SKM-1 (cell line): Measurements from ENCODE around the gene PHACTR1.

Source experiments
- DNase-seq: peaks from one replicate; lab custom pipeline; 2025; ENCODE audit not compliant: unreplicated experiment; lab: John Stamatoyannopoulos, UW

The PHACTR1 gene

GRCh38 chr6:13059026-13059425 is 342.5 kb downstream of the PHACTR1 start:
- DNase-seq = no peak

- DNase-seq = no peak
These were observed 346.8 kb downstream of the PHACTR1 start for GRCh38 chr6:13063300-13063918.

- DNase-seq = no peak
These were observed 349.0 kb downstream of the PHACTR1 start for GRCh38 chr6:13065581-13065980.

- DNase-seq = no peak
These were observed 349.5 kb downstream of the PHACTR1 start for GRCh38 chr6:13066050-13066449.

DNA sequence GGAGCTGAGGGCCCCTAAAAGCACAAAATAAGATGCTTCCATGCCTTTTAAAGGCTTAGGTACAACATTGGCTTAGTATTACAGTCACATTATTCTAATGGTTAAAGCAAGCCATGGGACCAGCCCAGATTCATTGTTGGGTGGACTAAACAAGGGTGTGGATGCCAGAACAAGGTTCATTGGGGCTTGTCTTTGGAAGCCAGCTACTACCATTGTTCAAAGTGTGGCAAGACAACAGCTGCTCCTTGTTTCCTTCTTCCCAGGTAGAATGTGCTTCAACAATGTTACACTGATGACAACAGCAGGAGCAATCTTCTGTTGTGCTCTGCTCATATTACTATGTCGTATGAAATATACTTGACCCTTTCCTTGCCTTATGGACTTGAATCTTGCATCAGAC is 350.3 kb downstream of the PHACTR1 start:
- DNase-seq = no peak

DNA sequence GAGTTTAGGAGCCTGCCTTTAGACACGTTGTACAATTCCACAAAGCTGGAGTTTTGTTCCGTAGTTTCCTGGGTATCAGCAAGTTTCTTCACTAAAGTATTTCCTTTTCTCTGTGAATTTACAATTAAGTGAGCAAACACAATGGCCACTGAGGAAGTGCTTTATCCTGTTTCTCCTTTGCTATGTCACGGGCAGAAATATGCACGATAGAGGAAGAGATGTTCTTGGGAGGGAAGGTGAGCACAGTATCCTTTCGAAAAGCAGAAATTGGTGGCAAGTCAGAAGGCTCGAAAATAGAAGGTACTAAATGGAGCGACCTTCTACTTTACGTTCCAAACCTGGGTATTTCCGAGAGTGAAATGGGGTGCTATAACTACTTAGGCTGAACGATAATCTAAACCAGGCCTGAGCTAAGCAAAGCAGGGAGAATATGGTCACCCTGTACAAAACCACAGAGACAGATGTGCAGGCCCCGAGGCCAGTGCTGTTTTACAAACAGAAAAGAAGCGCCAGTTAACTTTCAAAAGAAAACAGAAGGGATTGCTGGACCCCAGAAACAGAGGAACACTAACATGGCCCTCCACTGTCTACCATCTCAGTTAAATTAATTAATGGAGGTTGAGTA is 352.1 kb downstream of the PHACTR1 start:
- no peak for DNase-seq

DNA sequence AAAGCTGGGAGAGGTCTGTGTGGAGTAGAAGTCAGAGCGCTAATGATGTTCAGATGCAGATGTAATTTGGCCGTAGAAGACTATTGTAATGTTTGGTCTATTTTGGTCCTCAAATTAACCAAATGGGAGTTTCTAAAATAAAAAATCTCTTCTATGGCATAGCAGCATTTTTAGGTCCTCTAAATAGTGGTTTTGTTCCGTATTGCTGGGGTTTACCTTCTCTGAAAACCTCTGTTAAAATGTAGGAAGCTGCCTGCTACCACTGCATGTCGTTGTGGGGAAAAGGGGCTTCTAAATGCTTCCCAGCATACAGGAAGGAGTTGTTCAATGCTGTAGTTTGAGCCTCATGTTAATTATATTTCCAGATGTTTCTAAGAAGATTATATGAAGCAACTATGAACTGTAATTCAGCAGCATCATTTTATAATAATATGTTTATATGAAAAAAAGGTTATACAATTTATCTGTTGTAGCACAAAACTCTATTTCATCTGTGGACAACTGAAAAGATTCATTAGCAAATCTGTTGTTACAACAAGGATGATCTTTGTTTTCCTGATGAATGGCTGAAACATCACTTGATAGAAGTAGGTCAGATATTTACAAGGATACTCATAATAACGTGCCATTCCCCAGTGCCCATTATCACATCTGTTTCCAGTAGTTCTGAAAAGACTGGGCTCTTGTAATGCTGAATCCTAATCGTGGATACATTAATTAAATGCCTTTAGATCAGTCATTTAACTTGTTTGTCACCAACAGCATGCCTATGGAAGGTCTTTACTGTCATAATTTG is 355.2 kb downstream of the PHACTR1 start:
- DNase-seq = no peak

GRCh38 chr6:13072686-13073347 is 356.2 kb downstream of the PHACTR1 start:
- no peak for DNase-seq

- no peak for DNase-seq
These were observed 358.0 kb downstream of the PHACTR1 start for GRCh38 chr6:13074415-13075140.

- no peak for DNase-seq
These were observed 358.7 kb downstream of the PHACTR1 start for GRCh38 chr6:13075141-13075845.

DNA sequence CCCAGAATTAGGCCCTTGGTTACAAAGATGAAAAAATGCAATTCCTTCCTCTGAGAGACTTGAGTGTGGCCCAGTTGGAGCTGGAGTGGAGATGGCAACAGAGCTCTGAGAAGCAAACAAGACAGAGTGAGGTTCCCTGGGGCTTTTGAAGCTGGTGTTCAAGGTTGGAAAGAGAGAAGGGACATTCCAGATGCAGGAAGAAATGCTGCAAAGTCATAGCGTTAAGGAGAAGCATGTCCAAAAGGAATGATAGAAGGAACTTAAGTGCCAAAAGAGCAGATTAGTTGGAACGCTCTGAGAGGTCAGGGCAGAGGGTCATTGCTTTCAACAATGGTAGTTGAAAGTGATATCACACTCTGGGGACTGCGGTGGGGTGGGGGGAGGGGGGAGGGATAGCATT is 360.0 kb downstream of the PHACTR1 start:
- no peak for DNase-seq

GRCh38 chr6:13077117-13077516 is 360.6 kb downstream of the PHACTR1 start:
- DNase-seq = no peak

- no peak for DNase-seq
These were observed 362.6 kb downstream of the PHACTR1 start for GRCh38 chr6:13079096-13079723.

DNA sequence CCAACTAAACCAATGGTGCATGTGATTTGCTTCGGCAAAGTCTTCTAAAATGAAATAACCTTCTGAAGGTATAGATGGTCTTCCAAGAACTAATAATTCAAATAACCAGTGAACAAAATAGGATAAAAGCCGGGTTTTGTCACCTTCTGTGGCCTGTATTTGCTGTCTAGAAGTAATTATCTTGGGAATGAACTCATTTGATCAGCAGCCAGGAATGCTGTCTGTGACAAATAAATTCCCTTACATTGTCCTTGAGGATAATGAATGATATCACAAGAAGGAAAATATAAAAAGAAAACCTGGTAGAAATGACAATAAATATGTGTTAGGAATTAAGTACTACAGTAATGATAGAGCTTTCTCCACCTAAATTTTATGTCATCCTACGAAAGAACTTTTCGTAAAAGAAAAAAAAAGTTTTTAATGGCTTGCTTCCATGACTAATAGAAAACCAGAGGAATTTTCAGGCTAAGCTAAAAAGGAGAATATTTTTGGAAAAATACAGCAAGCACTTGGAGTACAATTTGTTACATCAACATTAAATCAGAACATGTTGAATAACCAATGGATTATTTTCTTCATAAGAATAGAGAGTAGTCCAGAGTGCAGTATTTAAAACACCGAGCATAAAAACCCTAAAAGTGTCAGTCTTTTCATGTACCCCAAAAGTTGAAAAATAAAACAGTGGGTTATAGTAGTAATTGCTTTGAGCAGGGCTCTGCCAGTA is 364.1 kb downstream of the PHACTR1 start:
- DNase-seq = no peak

DNA sequence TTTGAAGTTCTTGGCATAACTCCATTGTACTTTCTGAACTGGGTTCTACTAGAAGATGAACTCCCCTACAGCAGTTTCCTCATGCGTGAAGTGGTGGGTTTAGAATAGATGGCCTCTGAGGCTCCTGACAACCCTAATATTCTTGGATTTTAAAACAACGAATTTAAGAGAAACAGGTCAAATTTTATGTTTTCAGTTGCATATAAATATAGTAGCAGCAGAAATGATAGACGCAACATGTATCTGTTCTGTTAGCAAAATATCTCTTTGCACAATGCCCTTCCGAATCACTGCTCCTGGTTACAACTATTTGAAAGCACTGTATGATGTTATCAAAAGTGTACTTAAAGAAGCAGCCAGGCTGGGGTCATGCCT is 364.6 kb downstream of the PHACTR1 start:
- DNase-seq = no peak

DNA sequence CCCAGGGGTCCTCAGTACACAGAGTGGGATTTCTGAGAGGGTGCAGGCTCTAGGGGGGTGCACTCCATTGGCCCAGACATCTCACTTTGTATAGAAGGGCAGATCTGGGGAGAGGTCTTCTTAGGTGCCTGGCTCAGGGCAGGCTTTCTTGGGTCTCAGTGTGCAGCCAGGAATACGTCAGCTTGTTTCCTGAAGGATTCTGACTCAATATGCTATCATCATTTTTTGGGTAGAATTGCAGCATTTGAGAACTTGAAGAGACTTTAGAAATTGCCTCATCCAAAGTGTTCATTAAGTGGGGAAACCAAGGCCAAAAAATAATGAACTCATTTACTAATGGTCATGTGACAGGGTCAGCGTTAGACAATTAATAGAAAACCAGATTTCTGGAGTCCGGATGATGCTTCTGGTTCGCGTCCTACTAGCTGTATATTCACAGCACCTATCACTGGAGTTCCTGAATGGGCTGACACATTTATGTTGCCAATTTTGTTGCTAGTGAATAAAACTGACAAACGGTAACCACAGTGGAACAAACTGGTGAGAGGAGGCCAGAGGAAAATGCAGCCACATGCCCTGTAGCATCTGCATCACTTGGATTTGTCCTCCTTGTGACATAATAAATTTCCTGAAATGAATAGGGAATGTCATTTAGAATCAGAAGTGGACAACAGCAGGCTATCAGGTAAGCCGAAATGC is 372.9 kb downstream of the PHACTR1 start:
- no peak for DNase-seq

GRCh38 chr6:13091192-13091591 is 374.6 kb downstream of the PHACTR1 start:
- no peak for DNase-seq

GRCh38 chr6:13094781-13095425 is 378.3 kb downstream of the PHACTR1 start:
- DNase-seq = no peak
